ENCODE measurements around the gene NDUFA5. TPM values are rescaled to one million over a fixed set of nuclear protein-coding genes. Genes with fewer than 3 reads are reported as not detected.
A peak's percentile ranks its signal among the peaks of the same experiment; 100 is the strongest.
"Not testable (repeated sequence)": the region's sequence is repeated elsewhere in the genome, so short reads cannot be mapped to it uniquely, and the experiment has no call there.

NDUFA5 gene
- total RNA-seq, 1 experiment from 2014 or later: 101 TPM

DNA sequence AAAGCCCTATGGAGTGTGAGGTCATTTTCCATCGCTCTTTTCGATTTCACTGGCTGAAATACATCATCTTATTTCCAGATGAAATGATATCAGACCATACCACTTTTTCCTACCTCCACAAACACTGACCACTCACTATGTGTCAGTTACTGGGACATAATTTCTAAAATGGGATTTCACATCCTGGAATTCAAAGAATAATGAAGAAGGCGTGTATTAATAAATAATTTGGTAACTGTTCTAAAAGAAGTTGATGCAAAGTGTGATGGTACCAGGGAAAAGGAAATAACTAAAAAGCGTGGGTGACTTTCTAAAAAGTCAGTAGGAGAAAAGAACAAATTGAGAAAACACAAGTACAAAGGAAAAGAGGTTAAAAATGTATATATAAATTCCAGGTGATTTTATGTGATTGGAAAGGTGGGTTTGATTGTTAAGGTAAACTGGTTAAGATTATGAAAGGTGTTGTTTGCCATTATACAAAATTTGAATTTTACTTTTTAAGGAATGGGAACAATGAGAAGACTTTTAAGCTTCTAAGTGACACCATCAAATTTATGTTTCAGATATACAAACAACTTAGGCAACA, 764 bp upstream of the NDUFA5 start:
- no peak for DNase-seq (ENCODE audit: extremely low read depth, low read depth)

DNA sequence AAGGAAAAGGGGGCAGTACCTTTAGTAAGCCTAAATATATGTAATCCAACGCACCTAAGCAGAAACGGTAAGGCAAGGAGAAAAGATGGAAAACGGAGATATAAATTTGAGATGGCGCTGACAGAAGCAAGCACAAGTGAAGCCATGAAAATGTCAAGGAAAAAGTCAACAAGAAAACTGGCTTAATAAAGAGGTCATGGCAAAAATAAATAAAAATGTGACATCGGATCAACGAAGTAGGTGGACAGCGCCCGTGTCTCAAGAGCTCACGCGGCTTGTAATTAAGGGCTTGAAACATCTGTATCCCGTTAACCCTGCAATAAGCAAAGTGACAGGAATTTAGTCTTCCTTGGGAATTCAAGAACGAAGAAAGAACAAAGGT, 611 bp downstream of the NDUFA5 start:
- no peak for DNase-seq (ENCODE audit: extremely low read depth, low read depth)

DNA sequence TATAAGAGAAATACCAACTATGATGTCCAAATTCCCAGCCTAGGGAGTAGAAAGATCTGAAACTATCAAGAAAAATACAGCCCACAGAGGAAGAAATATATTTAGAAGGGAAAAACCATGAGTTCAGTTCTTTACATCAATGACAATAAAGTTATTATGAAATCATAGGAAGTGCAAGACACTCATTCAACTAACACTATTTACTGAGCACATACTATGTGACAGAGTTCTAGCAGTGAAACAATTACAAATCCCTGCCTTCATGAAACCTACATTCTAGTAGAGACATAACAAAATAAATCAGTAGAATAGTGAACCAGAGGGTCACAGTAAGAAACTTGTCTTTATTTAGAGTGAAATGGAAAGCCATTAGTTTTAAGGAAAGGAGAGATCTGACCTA, 2.1 kb downstream of the NDUFA5 start:
- DNase-seq (ENCODE audit: extremely low read depth, low read depth): no peak

DNA sequence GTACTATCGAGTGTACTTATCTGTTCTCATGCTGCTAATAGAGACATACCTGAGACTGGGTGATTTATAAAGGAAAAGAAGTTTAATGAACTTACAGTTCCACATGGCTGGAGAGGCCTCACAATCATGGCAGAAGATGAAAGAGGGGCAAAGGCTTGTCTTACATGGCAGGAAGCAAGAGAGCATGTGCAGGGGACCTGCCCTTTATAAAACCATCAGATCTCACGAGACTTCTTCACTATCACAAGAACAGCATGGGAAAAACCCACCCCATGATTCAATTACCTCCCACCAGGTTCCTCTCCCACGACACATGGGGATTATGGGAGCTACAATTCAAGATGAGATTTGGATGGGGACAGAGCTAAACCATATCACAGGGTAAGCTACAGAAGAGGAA, 4.5 kb downstream of the NDUFA5 start:
- no peak for DNase-seq (ENCODE audit: extremely low read depth, low read depth)

- DNase-seq (ENCODE audit: extremely low read depth, low read depth): no peak
Measured at GRCh38 chr7:123552641-123553040, 5.0 kb downstream of the NDUFA5 start.

GRCh38 chr7:123552134-123552533, 5.5 kb downstream of the NDUFA5 start:
- DNase-seq (ENCODE audit: extremely low read depth, low read depth): not testable (repeated sequence)

- DNase-seq (ENCODE audit: extremely low read depth, low read depth): no peak
Measured at GRCh38 chr7:123548406-123548805, 9.2 kb downstream of the NDUFA5 start.

DNA sequence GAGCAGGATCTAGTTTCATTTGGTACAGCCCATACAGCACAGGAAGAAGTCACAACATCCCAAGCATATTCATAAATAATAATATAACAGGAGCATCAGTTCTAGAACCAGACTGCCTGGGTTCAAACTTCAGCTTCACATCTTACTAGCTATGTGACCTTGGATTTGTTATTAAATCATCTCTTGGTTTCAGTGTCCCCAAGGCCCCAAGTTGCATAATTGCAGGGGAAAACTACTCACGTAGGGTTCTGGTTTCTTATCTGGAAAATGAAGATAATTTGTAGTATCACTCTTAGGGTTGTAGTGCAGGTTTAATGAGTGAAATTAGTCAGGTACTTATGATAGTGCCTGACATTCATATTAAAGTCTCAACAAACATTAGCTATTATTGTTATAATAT, 17.7 kb downstream of the NDUFA5 start:
- DNase-seq (ENCODE audit: extremely low read depth, low read depth): no peak

GRCh38 chr7:123538897-123539296, 18.7 kb downstream of the NDUFA5 start:
- DNase-seq (ENCODE audit: extremely low read depth, low read depth): no peak

DNA sequence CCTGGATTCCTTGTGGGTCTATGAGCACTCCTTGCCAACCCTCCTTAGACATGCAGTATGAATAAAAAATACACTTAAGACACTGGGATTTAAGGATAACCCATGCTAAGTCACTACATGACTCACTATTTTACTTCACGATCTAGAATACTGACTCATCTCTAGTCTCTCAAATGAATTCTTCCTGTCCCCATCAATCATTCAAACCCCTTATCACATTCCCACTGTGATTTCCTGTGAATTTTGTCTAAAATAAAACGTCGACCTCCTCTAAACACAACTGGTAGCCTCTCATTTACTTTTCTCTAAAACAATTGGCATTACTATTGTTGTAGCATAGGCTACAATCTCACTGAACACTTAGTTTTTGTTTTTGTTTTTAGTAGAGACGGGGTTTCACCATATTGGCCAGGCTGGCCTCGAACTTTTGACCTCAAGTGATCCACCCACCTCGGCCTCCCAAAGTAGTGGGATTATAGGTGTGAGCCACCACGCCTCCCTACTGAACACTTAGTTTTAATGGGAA, 19.4 kb downstream of the NDUFA5 start:
- DNase-seq (ENCODE audit: extremely low read depth, low read depth): peak; percentile 52

DNA sequence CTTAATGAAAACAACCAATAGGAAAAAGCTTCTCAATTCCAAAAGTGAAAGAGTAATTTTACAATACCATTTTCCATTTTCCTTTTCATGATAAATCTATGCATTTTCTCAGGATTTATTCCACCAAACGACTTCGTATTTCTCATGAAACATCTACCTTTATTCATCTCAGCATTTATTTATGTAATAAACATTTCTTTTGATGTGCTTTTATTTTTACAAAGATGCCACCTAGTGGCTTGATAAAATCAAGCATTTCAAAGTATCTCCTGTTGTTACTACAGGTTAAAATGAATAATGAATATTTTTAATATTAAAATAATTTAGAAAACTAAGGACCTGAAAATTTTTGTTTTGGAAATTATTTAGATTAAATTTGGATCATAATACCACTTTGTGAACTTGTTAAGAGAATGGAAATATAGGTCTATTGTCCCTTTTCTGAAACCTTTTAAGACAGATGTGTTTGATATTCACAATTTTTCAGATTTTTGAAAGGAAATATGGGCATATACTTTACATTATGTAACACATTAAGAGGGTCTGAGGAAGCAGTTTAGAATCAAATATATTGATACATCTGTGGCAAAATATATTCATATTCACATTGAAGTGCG, 20.5 kb downstream of the NDUFA5 start:
- DNase-seq (ENCODE audit: extremely low read depth, low read depth): no peak

DNA sequence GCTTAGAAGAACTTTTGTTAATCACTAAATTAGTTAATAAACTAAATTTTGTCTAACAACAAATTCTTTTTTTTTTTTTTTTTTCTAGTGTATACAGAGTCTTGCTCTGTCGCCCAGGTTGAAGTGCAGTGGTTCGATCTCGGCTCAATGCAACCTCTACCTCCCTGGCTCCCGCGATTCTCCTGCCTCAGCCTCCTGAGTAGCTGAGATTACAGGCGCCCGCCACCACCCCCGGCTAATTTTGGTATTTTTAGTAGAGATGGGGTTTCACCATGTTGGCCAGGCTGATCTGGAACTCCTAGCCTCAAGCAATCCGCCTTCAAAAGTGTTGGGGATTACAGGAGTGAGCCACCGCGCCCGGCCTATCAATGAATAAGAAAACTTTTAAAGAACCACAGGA, 22.1 kb downstream of the NDUFA5 start:
- DNase-seq (ENCODE audit: extremely low read depth, low read depth): no peak

GRCh38 chr7:123534383-123535260, 23.0 kb downstream of the NDUFA5 start, which contains the start of gene IQUB:
Gene IQUB (minus strand): TSS chr7:123534595. CDS start chr7:123512340, 22,255 bp downstream.
- DNase-seq (ENCODE audit: extremely low read depth, low read depth): peak; percentile 99

- DNase-seq (ENCODE audit: extremely low read depth, low read depth): no peak
Measured at GRCh38 chr7:123533929-123534382, 23.7 kb downstream of the NDUFA5 start.

DNA sequence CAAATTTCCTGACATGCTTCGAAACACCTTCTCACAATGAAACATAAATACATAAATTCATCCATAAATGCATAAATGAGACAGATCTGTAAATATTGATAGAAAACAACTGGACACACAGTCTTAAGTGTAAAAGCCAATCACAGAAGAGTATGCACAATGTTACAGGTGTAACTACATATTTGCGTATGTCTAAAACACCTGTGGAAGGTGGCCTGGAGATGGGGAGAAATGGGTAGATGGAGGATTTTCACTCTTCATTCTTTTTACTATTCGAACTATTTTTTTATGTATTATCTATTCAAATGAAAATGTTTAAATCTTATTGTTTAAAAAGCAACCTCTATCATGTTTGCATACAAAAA, 24.1 kb downstream of the NDUFA5 start:
- DNase-seq (ENCODE audit: extremely low read depth, low read depth): no peak

DNA sequence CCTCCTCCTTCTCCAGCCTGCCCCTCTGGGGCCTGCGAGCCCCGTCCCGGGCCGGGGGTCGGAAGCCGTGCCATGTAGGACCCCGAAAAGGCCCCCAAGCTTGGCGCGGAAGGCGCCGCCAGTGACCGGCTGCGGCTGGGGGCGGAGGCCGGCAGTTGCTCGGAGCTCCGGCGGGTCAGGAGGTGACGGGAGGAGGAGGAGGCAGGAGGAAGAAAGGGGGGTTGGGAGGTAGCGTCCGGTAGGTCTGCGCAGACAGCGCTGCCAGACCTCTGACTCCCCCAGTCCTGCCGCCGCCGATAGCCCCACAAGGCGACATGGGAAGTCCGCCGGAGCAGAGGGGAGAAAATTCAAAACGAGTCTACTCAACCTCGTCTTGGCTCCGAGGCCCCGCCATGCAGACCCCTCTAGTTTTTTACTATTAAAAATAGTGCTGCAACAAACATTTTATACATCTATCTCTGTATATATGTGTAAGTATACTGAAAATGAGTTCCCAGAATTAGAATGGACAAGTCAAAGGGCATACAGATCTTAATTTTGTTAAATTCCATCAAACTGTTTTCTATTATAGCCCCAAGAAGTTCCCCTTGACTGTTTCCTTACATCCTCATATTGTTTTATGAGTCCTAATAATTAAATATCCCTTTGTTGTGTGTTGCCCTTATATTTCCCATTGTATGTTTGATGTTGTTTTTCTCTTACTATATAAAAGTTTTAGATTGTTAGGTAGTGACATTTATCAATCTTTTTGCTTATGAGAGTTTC, 24.6 kb downstream of the NDUFA5 start:
- not testable (repeated sequence) for DNase-seq (ENCODE audit: extremely low read depth, low read depth)

DNA sequence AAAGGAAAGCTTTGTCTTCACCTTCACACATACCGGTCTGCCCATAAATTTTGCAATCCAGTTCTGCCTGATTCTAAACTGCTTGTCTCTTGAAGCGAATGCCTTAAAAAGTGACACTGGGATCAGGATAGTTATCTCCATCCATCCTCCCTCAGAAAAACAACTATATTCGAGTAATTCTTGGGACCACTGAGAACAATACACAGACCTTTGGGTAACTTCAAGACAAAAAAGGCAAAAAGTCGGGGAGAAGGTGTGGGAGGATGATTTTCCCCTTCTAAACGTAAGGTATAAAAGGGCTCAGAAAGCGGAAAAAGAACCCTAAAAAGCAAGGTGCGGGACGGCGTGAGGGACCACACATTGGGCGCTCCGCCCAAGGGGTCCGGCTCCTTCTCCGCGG, 25.3 kb downstream of the NDUFA5 start:
- not testable (repeated sequence) for DNase-seq (ENCODE audit: extremely low read depth, low read depth)

GRCh38 chr7:123530035-123530591, 27.5 kb downstream of the NDUFA5 start:
- not testable (repeated sequence) for DNase-seq (ENCODE audit: extremely low read depth, low read depth)

DNA sequence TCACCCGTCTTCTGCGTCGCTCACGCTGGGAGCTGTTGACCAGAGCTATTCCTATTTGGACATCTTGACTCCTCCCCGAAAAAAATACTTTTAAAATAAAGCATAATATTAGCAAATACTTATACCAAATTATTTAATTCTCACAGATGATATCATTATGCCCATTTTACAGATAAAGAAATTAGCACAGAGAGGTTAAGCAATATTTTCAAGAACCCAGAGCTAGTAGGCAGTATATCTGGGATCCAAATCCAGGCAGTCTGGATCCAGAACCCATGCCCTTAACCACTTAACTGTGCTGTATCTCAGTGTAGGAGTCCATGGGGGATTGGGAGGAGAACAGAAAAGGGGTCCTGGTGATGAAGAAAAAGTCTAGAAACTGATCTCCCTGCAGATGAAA, 29.4 kb downstream of the NDUFA5 start:
- DNase-seq (ENCODE audit: extremely low read depth, low read depth): no peak

DNA sequence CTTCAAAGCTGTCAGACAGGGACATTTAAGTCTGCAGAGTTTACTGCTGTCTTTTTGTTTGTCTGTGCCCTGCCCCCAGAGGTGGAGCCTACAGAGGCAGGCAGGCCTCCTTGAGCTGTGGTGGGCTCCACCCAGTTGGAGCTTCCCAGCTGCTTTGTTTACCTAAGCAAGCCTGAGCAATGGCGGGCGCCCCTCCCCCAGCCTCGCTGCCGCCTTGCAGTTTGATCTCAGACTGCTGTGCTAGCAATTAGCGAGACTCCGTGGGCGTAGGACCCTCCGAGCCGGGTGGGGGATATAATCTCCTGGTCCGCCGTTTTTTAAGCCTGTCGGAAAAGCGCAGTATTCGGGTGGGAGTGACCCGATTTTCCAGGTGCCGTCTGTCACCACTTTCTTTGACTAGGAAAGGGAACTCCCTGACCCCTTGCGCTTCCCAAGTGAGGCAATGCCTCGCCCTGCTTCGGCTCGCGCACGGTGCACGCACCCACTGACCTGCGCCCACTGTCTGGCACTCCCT, 29.8 kb downstream of the NDUFA5 start:
- DNase-seq (ENCODE audit: extremely low read depth, low read depth): not testable (repeated sequence)
